HCT116 (cell line): ENCODE measurements around the gene NINJ1. TPM values are rescaled to one million over a fixed set of nuclear protein-coding genes. Genes with fewer than 3 reads are reported as not detected.

Experiments
- ATAC-seq: fragments of 200-7000 bp; cut with Tn5 transposase; 2 replicates; pipeline ENCODE4 v1.9.1; 2020; ENCODE audit warnings: mild to moderate bottlenecking, moderate library complexity
- BruUV-seq: library from RNA; stranded (reverse); fragments of 400-500 nt; replicated peaks from 2 replicates; lab custom pipeline; 2021; lab: Mats Ljungman, UMichigan
- CTCF ChIA-PET: fragments of 300-600 bp; sonication (Branson Sonifier 250); formaldehyde crosslinking; loops from one replicate; lab custom pipeline; 2021; ENCODE audit warnings: antibody characterized with exemption; lab: Charles Lee
- POLR2A ChIA-PET: fragments of 300-600, 350-600 bp; sonication (Branson Sonifier 250); formaldehyde crosslinking; loops from one replicate; lab custom pipeline; 2021; ENCODE audit warnings: antibody characterized with exemption; lab: Charles Lee
- RAD21 ChIA-PET, 2 experiments: fragments of 300-600 bp; sonication (Branson Sonifier 250); formaldehyde crosslinking; loops; one replicate each; lab custom pipeline; 2023; ENCODE audit warnings: low total read pairs in 2 of 2; ENCODE audit not compliant: uncharacterized antibody in 2 of 2, unreplicated experiment in 2 of 2, low non-redundant PET in 1 of 2; lab: Charles Lee
- DNase-seq: peaks from one replicate; pipeline ENCODE4 v3.0.0-alpha.2; 2010; ENCODE audit warnings: low read depth, low spot score
- H2AFZ ChIP-seq: fragments of 200-600 bp; shearing (Covaris generic), sonication (generic); 2 replicates; pipeline ENCODE4 v1.6.1; 2017; ENCODE audit warnings: low read depth, mixed run types, mixed read lengths, antibody characterized with exemption, low read length; ENCODE audit not compliant: poor library complexity, severe bottlenecking
- H3K27ac ChIP-seq: 2 replicates; pipeline ENCODE4 v1.5.1; 2012; ENCODE audit warnings: low read depth, low read length
- H3K27me3 ChIP-seq: fragments of 200-600 bp; sonication (generic); 2 replicates; pipeline ENCODE4 v1.6.1; 2016; ENCODE audit warnings: mixed run types, low read length, mixed read lengths; ENCODE audit not compliant: insufficient read depth
- H3K36me3 ChIP-seq, 2 experiments: fragments of 200-500 bp in 1 of 2; fragments of 200-600 bp in 1 of 2; sonication (Bioruptor generic) in 1 of 2; sonication (generic) in 1 of 2; 2 replicates each; pipeline versions ENCODE4 v1.5.1 to v1.6.1; 2014 to 2016; ENCODE audit warnings: low read length in 2 of 2, inconsistent platforms in 1 of 2, mixed read lengths in 1 of 2, mixed run types in 1 of 2; ENCODE audit not compliant: insufficient read depth in 2 of 2, control insufficient read depth in 1 of 2
- H3K4me1 ChIP-seq, 2 experiments: fragments of 200-600 bp in 1 of 2; sonication (generic) in 1 of 2; 2 replicates each; pipeline versions ENCODE4 v1.5.1 to v1.6.1; 2012 to 2017; ENCODE audit warnings: low read length in 2 of 2, inconsistent platforms in 1 of 2, mild to moderate bottlenecking in 1 of 2, mixed read lengths in 1 of 2, mixed run types in 1 of 2, moderate library complexity in 1 of 2; ENCODE audit not compliant: insufficient read depth in 2 of 2, control insufficient read depth in 1 of 2
- H3K4me2 ChIP-seq: fragments of 200-600 bp; sonication (generic); 2 replicates; pipeline ENCODE4 v1.6.1; 2017; ENCODE audit warnings: mixed run types, low read length, mixed read lengths
- H3K4me3 ChIP-seq, 2 experiments: fragments of 200-600 bp in 1 of 2; sonication (generic) in 1 of 2; replicated peaks in 1 of 2; 2 replicates each; pipeline ENCODE4 v1.5.1; 2011 to 2016; ENCODE audit warnings: low read length in 2 of 2, control low read depth in 1 of 2, low read depth in 1 of 2, mild to moderate bottlenecking in 1 of 2, mixed read lengths in 1 of 2, mixed run types in 1 of 2
- H3K79me2 ChIP-seq: fragments of 200-600 bp; sonication (generic); 2 replicates; pipeline ENCODE4 v1.6.1; 2017; ENCODE audit warnings: mild to moderate bottlenecking, mixed run types, low read length, moderate library complexity, mixed read lengths; ENCODE audit not compliant: insufficient read depth
- H3K9ac ChIP-seq: fragments of 200-600 bp; sonication (generic); 2 replicates; pipeline ENCODE4 v1.6.1; 2016; ENCODE audit warnings: low read length, mixed read lengths
- H3K9me2 ChIP-seq: fragments of 200-600 bp; sonication (generic), shearing (Covaris generic); 2 replicates; pipeline ENCODE4 v1.6.1; 2017; ENCODE audit warnings: mixed run types, mild to moderate bottlenecking, moderate library complexity; ENCODE audit not compliant: insufficient read depth
- H3K9me3 ChIP-seq, 2 experiments: fragments of 200-500 bp in 1 of 2; fragments of 200-600 bp in 1 of 2; sonication (Bioruptor generic) in 1 of 2; sonication (generic) in 1 of 2; 2 replicates each; pipeline ENCODE4 v1.6.1; 2014 to 2017; ENCODE audit warnings: low read length in 2 of 2, mixed read lengths in 2 of 2, inconsistent platforms in 1 of 2, low read depth in 1 of 2, mild to moderate bottlenecking in 1 of 2, mixed run types in 1 of 2, moderate library complexity in 1 of 2; ENCODE audit not compliant: control insufficient read depth in 1 of 2, insufficient read depth in 1 of 2
- H4K20me1 ChIP-seq: fragments of 200-600 bp; sonication (generic), shearing (Covaris generic); 2 replicates; pipeline ENCODE4 v1.6.1; 2017; ENCODE audit warnings: mixed run types, mild to moderate bottlenecking, moderate library complexity; ENCODE audit not compliant: insufficient read depth
- EGR1 ChIP-seq: IDR thresholded peaks from 2 replicates; pipeline ENCODE4 v1.6.1; 2012; ENCODE audit warnings: low read depth
- JUND ChIP-seq: IDR thresholded peaks from 2 replicates; pipeline ENCODE4 v1.6.1; 2012
- SIN3A ChIP-seq: IDR thresholded peaks from 2 replicates; pipeline ENCODE4 v1.6.1; 2012; ENCODE audit warnings: low read depth
- YY1 ChIP-seq: IDR thresholded peaks from 2 replicates; pipeline ENCODE4 v1.6.1; 2011; ENCODE audit warnings: low read length, low read depth, moderate library complexity, mild to moderate bottlenecking; ENCODE audit not compliant: insufficient replicate concordance; ENCODE audit errors: extremely low read depth
- ZFX ChIP-seq: fragments of 450-650 bp; IDR thresholded peaks from 2 replicates; pipeline ENCODE4 v1.6.1; 2017
- ZNF274 ChIP-seq: fragments of 200-500 bp; sonication (Bioruptor generic); IDR thresholded peaks from 2 replicates; pipeline ENCODE4 v1.6.1; 2014; ENCODE audit warnings: mild to moderate bottlenecking, low read depth, low read length, inconsistent platforms
- intact Hi-C: fragments of 100-400 bp; cut with micrococcal nuclease; formaldehyde crosslinking; loops from 2 replicates; pipeline ENCODE4 v1.10.0; 2022
- total RNA-seq: library from RNA; stranded (reverse); gene quantifications from one replicate; pipeline ENCODE4 v1.2.1, GENCODE V29; 2021; ENCODE audit not compliant: unreplicated experiment
- TF ChIP-seq, protein P1 (sequence below): IDR thresholded peaks from 2 replicates; pipeline ENCODE4 v1.6.1; 2012
- TF ChIP-seq, protein P2 (sequence below), 3 experiments: fragments of 200-600 bp in 1 of 3; sonication (generic) in 1 of 3; IDR thresholded peaks in 2 of 3; conservative IDR thresholded peaks in 1 of 3; 2 replicates each; pipeline ENCODE4 v1.5.1; 2012 to 2017; ENCODE audit warnings: low read depth in 2 of 3, low read length in 2 of 3, antibody characterized with exemption in 1 of 3, borderline replicate concordance in 1 of 3, control low read depth in 1 of 3, mild to moderate bottlenecking in 1 of 3, mixed read lengths in 1 of 3, mixed run types in 1 of 3, moderate library complexity in 1 of 3; ENCODE audit not compliant: insufficient read depth in 1 of 3

NINJ1 gene
- total RNA-seq, 1 experiment from 2014 or later, result 34.4 TPM

DNA sequence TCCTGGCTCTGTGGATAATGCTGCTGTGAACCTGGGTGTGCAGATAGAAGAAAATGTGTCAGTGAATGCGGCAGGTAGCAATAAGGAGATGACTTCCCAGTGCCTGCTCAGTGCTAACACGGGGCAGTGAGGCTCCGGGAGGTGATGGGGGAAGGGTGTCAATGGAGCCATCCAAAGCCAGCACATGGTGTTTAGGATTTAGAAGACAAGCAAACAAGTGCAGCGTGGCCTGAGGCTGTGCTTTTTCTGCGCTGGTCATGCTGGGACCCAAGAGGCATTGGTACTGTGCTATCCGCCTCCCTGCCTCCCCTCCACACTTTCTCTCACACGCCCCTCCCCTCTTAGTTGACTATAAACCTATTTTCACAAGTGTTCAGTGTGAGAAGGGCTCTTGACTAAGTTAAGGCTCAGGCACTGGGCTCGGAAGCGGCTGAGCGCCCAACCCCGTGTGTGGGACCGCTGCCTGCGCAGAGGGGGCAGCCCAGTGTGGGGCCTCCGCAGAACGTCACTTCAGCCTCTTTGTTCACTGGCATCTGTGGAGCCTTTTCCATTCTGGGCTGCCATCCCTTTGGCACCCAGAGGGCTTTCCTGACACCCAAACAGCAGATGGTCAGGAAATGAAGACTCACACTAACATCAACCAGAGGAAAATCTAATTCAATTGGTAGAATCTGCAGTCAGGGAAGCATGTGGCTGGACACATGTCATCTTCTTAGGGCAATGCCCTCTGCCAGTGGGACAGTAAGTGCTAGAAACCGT lies 21.8 kb upstream of the NINJ1 start:
- H3K9me2 ChIP-seq, result no peaks in the 10 kb centered on the region
- no peak for ATAC-seq
- no peak overlapping the region for H2AFZ ChIP-seq
- H3K9ac ChIP-seq, result no peak overlapping the region
- no peaks in the 10 kb centered on the region for H3K79me2 ChIP-seq
- POLR2A ChIA-PET, result interaction anchor here (1.2 kb wide), 1 partner anchor 36 kb away, joined by 3 read pairs; no protein-coding TSS in a partner anchor
- no peak overlapping the region for H3K4me2 ChIP-seq
- CTCF ChIA-PET, result interaction anchor here (1.5 kb wide), 1 partner anchor 149 kb away, joined by 5 read pairs; no protein-coding TSS in a partner anchor
- no peak overlapping the region for H3K27ac ChIP-seq
- H4K20me1 ChIP-seq, result no peaks in the 10 kb centered on the region
- H3K9me3 ChIP-seq, result no peaks in the 10 kb centered on the region
- H3K4me1 ChIP-seq, result peaks cover 3 to 7% of the 10 kb centered on the region in 2 experiments; a peak in 3 of 4 replicates
- no peak overlapping the region for H3K4me3 ChIP-seq
- no peaks in the 10 kb centered on the region for H3K36me3 ChIP-seq
- TF ChIP-seq SIN3A (no peak), JUND (no peak), EGR1 (no peak), ZNF274 (no peak), YY1 (no peak), ZFX (no peak)
- TF ChIP-seq, protein P1, sequence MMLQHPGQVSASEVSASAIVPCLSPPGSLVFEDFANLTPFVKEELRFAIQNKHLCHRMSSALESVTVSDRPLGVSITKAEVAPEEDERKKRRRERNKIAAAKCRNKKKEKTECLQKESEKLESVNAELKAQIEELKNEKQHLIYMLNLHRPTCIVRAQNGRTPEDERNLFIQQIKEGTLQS, result no peak
- TF ChIP-seq, protein P2, sequence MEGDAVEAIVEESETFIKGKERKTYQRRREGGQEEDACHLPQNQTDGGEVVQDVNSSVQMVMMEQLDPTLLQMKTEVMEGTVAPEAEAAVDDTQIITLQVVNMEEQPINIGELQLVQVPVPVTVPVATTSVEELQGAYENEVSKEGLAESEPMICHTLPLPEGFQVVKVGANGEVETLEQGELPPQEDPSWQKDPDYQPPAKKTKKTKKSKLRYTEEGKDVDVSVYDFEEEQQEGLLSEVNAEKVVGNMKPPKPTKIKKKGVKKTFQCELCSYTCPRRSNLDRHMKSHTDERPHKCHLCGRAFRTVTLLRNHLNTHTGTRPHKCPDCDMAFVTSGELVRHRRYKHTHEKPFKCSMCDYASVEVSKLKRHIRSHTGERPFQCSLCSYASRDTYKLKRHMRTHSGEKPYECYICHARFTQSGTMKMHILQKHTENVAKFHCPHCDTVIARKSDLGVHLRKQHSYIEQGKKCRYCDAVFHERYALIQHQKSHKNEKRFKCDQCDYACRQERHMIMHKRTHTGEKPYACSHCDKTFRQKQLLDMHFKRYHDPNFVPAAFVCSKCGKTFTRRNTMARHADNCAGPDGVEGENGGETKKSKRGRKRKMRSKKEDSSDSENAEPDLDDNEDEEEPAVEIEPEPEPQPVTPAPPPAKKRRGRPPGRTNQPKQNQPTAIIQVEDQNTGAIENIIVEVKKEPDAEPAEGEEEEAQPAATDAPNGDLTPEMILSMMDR (IDR thresholded peaks at IDR 0.05 in 2 of 3, conservative IDR thresholded peaks at IDR 0.05 in 1 of 3; ENCODE audit: borderline replicate concordance in 1 of 3, insufficient read depth in 1 of 3, low read depth in 2 of 3, low read length in 2 of 3), result no peak
- DNase-seq, result no peak
- H3K27me3 ChIP-seq, result no peaks in the 10 kb centered on the region
- no TSS peak for BruUV-seq
- intact Hi-C loops, result no loop called here
- RAD21 ChIA-PET, result no interaction called here
